DND-41 (cell line): Measurements from ENCODE around the gene MEP1A.

Experiments
- EZH2 ChIP-seq: IDR thresholded peaks from 3 replicates; pipeline ENCODE4 v1.6.1; 2012; ENCODE audit warnings: borderline replicate concordance, low read depth, mild to moderate bottlenecking, moderate library complexity, low read length, inconsistent platforms; ENCODE audit not compliant: severe bottlenecking
- TF ChIP-seq, protein P1 (sequence below): IDR thresholded peaks from 2 replicates; pipeline ENCODE4 v1.5.1; 2012; ENCODE audit warnings: borderline replicate concordance, low read length, moderate library complexity, mild to moderate bottlenecking; ENCODE audit not compliant: poor library complexity, severe bottlenecking; ENCODE audit errors: extremely low read depth

DNA sequence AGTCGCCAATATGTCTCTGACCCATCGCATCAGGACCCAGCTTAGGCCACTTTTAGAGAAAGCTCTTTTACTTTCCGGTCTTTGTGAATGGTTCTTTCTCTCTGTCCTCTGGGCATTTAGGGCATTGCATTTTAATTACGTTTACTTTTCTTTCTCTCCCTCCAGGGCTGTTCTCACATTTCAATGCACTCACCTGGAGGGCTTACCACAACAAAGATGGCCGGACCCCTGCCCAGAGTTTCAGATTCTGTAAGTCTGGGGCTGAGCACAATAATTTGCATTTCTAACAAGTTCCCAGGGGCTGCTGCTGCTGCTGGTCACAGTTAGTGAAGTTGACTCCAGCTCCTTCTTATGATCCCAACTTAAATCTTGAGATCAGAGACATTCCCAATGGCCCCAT lies 43.5 kb upstream of the MEP1A start:
- TF ChIP-seq, protein P1, sequence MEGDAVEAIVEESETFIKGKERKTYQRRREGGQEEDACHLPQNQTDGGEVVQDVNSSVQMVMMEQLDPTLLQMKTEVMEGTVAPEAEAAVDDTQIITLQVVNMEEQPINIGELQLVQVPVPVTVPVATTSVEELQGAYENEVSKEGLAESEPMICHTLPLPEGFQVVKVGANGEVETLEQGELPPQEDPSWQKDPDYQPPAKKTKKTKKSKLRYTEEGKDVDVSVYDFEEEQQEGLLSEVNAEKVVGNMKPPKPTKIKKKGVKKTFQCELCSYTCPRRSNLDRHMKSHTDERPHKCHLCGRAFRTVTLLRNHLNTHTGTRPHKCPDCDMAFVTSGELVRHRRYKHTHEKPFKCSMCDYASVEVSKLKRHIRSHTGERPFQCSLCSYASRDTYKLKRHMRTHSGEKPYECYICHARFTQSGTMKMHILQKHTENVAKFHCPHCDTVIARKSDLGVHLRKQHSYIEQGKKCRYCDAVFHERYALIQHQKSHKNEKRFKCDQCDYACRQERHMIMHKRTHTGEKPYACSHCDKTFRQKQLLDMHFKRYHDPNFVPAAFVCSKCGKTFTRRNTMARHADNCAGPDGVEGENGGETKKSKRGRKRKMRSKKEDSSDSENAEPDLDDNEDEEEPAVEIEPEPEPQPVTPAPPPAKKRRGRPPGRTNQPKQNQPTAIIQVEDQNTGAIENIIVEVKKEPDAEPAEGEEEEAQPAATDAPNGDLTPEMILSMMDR, result no peak
- TF ChIP-seq EZH2, result no peak
